SK-N-SH treated with all-trans-retinoic acid at 6 μM for 48 hours (cell line): Measurements from ENCODE around the gene MYL3.

ENCODE experiments used
- ARNTL ChIP-seq: fragments of 450-650 bp; formaldehyde crosslinking; IDR thresholded peaks from 2 replicates; pipeline ENCODE4 v1.5.0; 2020; ENCODE audit warnings: low read depth, mild to moderate bottlenecking, moderate library complexity, borderline replicate concordance
- BACH2 ChIP-seq: fragments of 250-450 bp; sonication (Bioruptor Pico); IDR thresholded peaks from 2 replicates; pipeline ENCODE4 v1.9.0; 2021; ENCODE audit warnings: mild to moderate bottlenecking, borderline replicate concordance
- ESRRG ChIP-seq: fragments of 250-450 bp; sonication (Bioruptor Pico); IDR thresholded peaks from 2 replicates; pipeline ENCODE4 v1.6.1; 2021; ENCODE audit warnings: mild to moderate bottlenecking
- ISL1 ChIP-seq: fragments of 250-450 bp; sonication (Bioruptor Pico); IDR thresholded peaks from 2 replicates; pipeline ENCODE4 v2.1.2; 2022; ENCODE audit warnings: mild to moderate bottlenecking, moderate library complexity
- PATZ1 ChIP-seq: fragments of 250-450 bp; sonication (Bioruptor Pico); IDR thresholded peaks from 2 replicates; pipeline ENCODE4 v1.8.0; 2020; ENCODE audit warnings: mild to moderate bottlenecking, moderate library complexity, borderline replicate concordance
- PPARA ChIP-seq: fragments of 250-450 bp; sonication (Bioruptor Pico); IDR thresholded peaks from 2 replicates; pipeline ENCODE4 v1.5.0; 2020; ENCODE audit warnings: mild to moderate bottlenecking, borderline replicate concordance
- RARB ChIP-seq: fragments of 250-450 bp; sonication (Bioruptor Pico); IDR thresholded peaks from 2 replicates; pipeline ENCODE4 v1.8.0; 2021; ENCODE audit warnings: mild to moderate bottlenecking, moderate library complexity
- TOX ChIP-seq: fragments of 250-450 bp; sonication (Bioruptor Pico); IDR thresholded peaks from 2 replicates; pipeline ENCODE4 v1.8.0; 2021; ENCODE audit warnings: mild to moderate bottlenecking, moderate library complexity, borderline replicate concordance
- ZFP3 ChIP-seq: fragments of 250-450 bp; sonication (Bioruptor Pico); IDR thresholded peaks from 2 replicates; pipeline ENCODE4 v1.5.0; 2020; ENCODE audit warnings: mild to moderate bottlenecking, moderate library complexity
- ZNF565 ChIP-seq: fragments of 450-650 bp; formaldehyde crosslinking; conservative IDR thresholded peaks from 2 replicates; pipeline ENCODE4 v1.5.0; 2020; ENCODE audit warnings: low read depth, mild to moderate bottlenecking, moderate library complexity
- ZNF70 ChIP-seq: fragments of 450-650 bp; formaldehyde crosslinking; IDR thresholded peaks from 2 replicates; pipeline ENCODE4 v1.5.0; 2020; ENCODE audit warnings: mild to moderate bottlenecking, moderate library complexity
- ZNF8 ChIP-seq: fragments of 450-650 bp; formaldehyde crosslinking; IDR thresholded peaks from 2 replicates; pipeline ENCODE4 v1.5.0; 2020; ENCODE audit warnings: mild to moderate bottlenecking, moderate library complexity

GRCh38 chr3:46907271-46907670, 44.0 kb upstream of the MYL3 start:
- TF ChIP-seq RARB (CRISPR knock-in tag) (no peak), ISL1 (CRISPR knock-in tag) (no peak), PATZ1 (CRISPR knock-in tag) (no peak), ZNF70 (no peak), TOX (no peak), ZNF565 (CRISPR knock-in tag) (no peak), ARNTL (no peak), PPARA (CRISPR knock-in tag) (no peak), ESRRG (CRISPR knock-in tag) (no peak), ZNF8 (CRISPR knock-in tag) (no peak), BACH2 (CRISPR knock-in tag) (no peak), ZFP3 (CRISPR knock-in tag) (no peak)
